GM23338 (cell line): Measurements from ENCODE around the gene MICAL2. TPM values are rescaled to one million over a fixed set of nuclear protein-coding genes. Genes with fewer than 3 reads are reported as not detected.

Source experiments
- ATAC-seq: fragments of 200-7000 bp; cut with Tn5 transposase; 3 replicates; pipeline ENCODE4 v1.9.1; 2020
- DNase-seq: peaks from one replicate; pipeline ENCODE4 v3.0.0-alpha.2; 2015; ENCODE audit warnings: low spot score
- H2AFZ ChIP-seq: fragments of 200-600 bp; sonication (generic); 2 replicates; pipeline ENCODE4 v1.8.0; 2016; ENCODE audit warnings: antibody characterized with exemption, mild to moderate bottlenecking, moderate library complexity
- H3F3A ChIP-seq: fragments of 200-600 bp; sonication (generic); replicated peaks from 2 replicates; pipeline ENCODE4 v1.8.0; 2017; ENCODE audit warnings: antibody characterized with exemption, mixed run types, low read depth
- H3K27ac ChIP-seq: fragments of 200-600 bp; sonication (generic); 2 replicates; pipeline ENCODE4 v1.6.1; 2016; ENCODE audit warnings: low read depth
- H3K27me3 ChIP-seq: fragments of 200-600 bp; sonication (generic); 2 replicates; pipeline ENCODE4 v1.8.0; 2016; ENCODE audit warnings: mild to moderate bottlenecking, mixed run types, moderate library complexity; ENCODE audit not compliant: insufficient read depth
- H3K36me3 ChIP-seq: fragments of 200-600 bp; sonication (generic); 2 replicates; pipeline ENCODE4 v1.8.0; 2016; ENCODE audit warnings: mild to moderate bottlenecking; ENCODE audit not compliant: insufficient read depth
- H3K4me1 ChIP-seq: fragments of 200-600 bp; sonication (generic); 2 replicates; pipeline ENCODE4 v1.8.0; 2016; ENCODE audit warnings: mild to moderate bottlenecking, moderate library complexity; ENCODE audit not compliant: insufficient read depth
- H3K4me2 ChIP-seq: fragments of 200-600 bp; sonication (generic); 2 replicates; pipeline ENCODE4 v1.7.1; 2017; ENCODE audit warnings: mixed run types
- H3K4me3 ChIP-seq: fragments of 200-600 bp; sonication (generic); 2 replicates; pipeline ENCODE4 v1.6.1; 2016; ENCODE audit warnings: mixed run types
- H3K79me2 ChIP-seq: fragments of 200-600 bp; sonication (generic); replicated peaks from 2 replicates; pipeline ENCODE4 v1.8.0; 2017; ENCODE audit warnings: mild to moderate bottlenecking; ENCODE audit not compliant: insufficient read depth
- H3K9me2 ChIP-seq: fragments of 200-600 bp; sonication (generic); 2 replicates; pipeline ENCODE4 v1.8.0; 2017; ENCODE audit not compliant: insufficient read depth
- H4K20me1 ChIP-seq: fragments of 200-600 bp; sonication (generic); replicated peaks from 2 replicates; pipeline ENCODE4 v1.8.0; 2017; ENCODE audit warnings: mild to moderate bottlenecking; ENCODE audit not compliant: insufficient read depth
- H3K27ac Mint-ChIP-seq: 2 replicates; pipeline ENCODE4 v1.8.0; 2020; ENCODE audit warnings: inconsistent platforms, mild to moderate bottlenecking, moderate library complexity, mixed read lengths
- H3K27me3 Mint-ChIP-seq: 3 replicates; pipeline ENCODE4 v1.8.0; 2022; ENCODE audit warnings: low read depth, mild to moderate bottlenecking, moderate library complexity, mixed read lengths, inconsistent platforms; ENCODE audit not compliant: insufficient read depth, poor library complexity
- H3K36me3 Mint-ChIP-seq: 3 replicates; pipeline ENCODE4 v1.8.0; 2021; ENCODE audit warnings: low read depth, mild to moderate bottlenecking, inconsistent platforms, moderate library complexity, mixed read lengths
- H3K4me1 Mint-ChIP-seq: 3 replicates; pipeline ENCODE4 v1.8.0; 2020; ENCODE audit warnings: mild to moderate bottlenecking, inconsistent platforms, mixed read lengths
- H3K4me3 Mint-ChIP-seq: 3 replicates; pipeline ENCODE4 v1.8.0; 2021; ENCODE audit warnings: moderate library complexity, mild to moderate bottlenecking, inconsistent platforms, mixed read lengths
- H3K9me3 Mint-ChIP-seq: 3 replicates; pipeline ENCODE4 v1.8.0; 2020; ENCODE audit warnings: moderate library complexity, mild to moderate bottlenecking, inconsistent platforms, mixed read lengths
- CREB1 ChIP-seq: fragments of 250-450 bp; sonication (Bioruptor Pico); IDR thresholded peaks from 2 replicates; pipeline ENCODE4 v1.5.0; 2020; ENCODE audit warnings: low read depth, mild to moderate bottlenecking, moderate library complexity
- CTCF ChIP-seq, 2 experiments: fragments of 200-600 bp in 1 of 2; sonication (generic) in 1 of 2; conservative IDR thresholded peaks; 2 replicates each; pipeline versions ENCODE4 v1.5.1 to v1.6.1; 2016 to 2017; ENCODE audit warnings: antibody characterized with exemption in 2 of 2, low read depth in 2 of 2, mild to moderate bottlenecking in 2 of 2, moderate library complexity in 1 of 2
- EZH2 ChIP-seq: fragments of 200-600 bp; sonication (generic); IDR thresholded peaks from one replicate; pipeline ENCODE4 v1.8.0; 2017; ENCODE audit warnings: antibody characterized with exemption, mild to moderate bottlenecking, low read depth; ENCODE audit not compliant: unreplicated experiment
- EZH2phosphoT487 ChIP-seq: fragments of 200-600 bp; sonication (generic); IDR thresholded peaks from one replicate; pipeline ENCODE4 v1.8.1; 2018; ENCODE audit warnings: antibody characterized with exemption; ENCODE audit not compliant: unreplicated experiment
- JUNB ChIP-seq: IDR thresholded peaks from one replicate; pipeline ENCODE4 v1.6.1; 2016; ENCODE audit warnings: antibody characterized with exemption; ENCODE audit not compliant: unreplicated experiment
- NANOG ChIP-seq: IDR thresholded peaks from 2 replicates; pipeline ENCODE4 v1.6.1; 2016; ENCODE audit warnings: antibody characterized with exemption, borderline replicate concordance
- POLR2AphosphoS5 ChIP-seq: IDR thresholded peaks from 2 replicates; pipeline ENCODE4 v1.6.1; 2016; ENCODE audit warnings: antibody characterized with exemption, low read depth
- STAT1 ChIP-seq: IDR thresholded peaks from one replicate; pipeline ENCODE4 v1.6.1; 2016; ENCODE audit warnings: antibody characterized with exemption; ENCODE audit not compliant: unreplicated experiment
- ZNF114 ChIP-seq: fragments of 250-450 bp; sonication (Bioruptor Pico); IDR thresholded peaks from 2 replicates; pipeline ENCODE4 v1.5.0; 2020; ENCODE audit warnings: mild to moderate bottlenecking, moderate library complexity
- ZNF331 ChIP-seq: fragments of 250-450 bp; sonication (Bioruptor Pico); IDR thresholded peaks from 2 replicates; pipeline ENCODE4 v1.5.0; 2020; ENCODE audit warnings: low read depth, mild to moderate bottlenecking, moderate library complexity
- polyA plus RNA-seq: library from polyadenylated mRNA; unstranded; fragments of >200 nt; fragmentation: Nextera tagmentation; extraction: Ambion mirVana; gene quantifications from 2 replicates; pipeline ENCODE4 v1.2.1, GENCODE V29; 2016
- total RNA-seq: library from RNA; depleted of rRNA; stranded (reverse); fragments of >200 nt; shearing (Covaris generic); gene quantifications from 2 replicates; pipeline ENCODE4 v1.2.3, GENCODE V29; 2014
- TF ChIP-seq, protein P1 (sequence below): IDR thresholded peaks from one replicate; pipeline ENCODE4 v1.6.1; 2018; ENCODE audit warnings: antibody characterized with exemption; ENCODE audit not compliant: unreplicated experiment
- TF ChIP-seq, protein P2 (sequence below): IDR thresholded peaks from 2 replicates; pipeline ENCODE4 v1.6.1; 2016; ENCODE audit warnings: antibody characterized with exemption

MICAL2 gene
- total and polyA plus RNA-seq, 2 experiments from 2014 or later = 0.66 to 1.4 TPM

DNA sequence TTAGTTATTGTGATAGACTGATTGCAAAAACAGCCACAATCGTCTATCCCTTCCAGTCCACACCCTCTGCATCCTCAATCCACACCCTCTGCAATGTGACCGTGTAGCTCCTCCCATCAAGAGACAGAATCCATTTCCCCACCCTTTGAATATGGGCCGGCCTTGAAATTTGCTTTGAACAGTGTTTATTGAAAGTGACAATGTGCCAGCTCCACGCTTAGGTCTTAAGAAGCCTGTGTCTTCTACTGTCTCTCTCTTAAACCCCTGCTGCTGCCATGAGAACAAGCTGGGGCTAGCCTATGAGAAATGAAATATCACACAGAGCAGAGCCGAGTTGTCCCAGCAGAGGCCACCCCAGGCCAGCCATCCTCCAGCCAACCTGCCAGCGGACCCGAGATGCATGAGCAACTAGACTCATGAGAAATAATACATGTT is 22.3 kb upstream of the MICAL2 start:
- Histone ChIP-seq H3K27ac (no peak overlapping the region), H3K4me3 (no peak overlapping the region), H3K79me2 (no peaks in the 10 kb centered on the region), H4K20me1 (no peaks in the 10 kb centered on the region), H2AFZ (no peak overlapping the region), H3K27me3 (no peaks in the 10 kb centered on the region), H3K9me2 (no peaks in the 10 kb centered on the region), H3K4me1 (0 out of 2 replicates have a peak, but pooled peaks cover 8% of the 10 kb centered on the region), H3F3A (no peaks in the 10 kb centered on the region), H3K36me3 (no peaks in the 10 kb centered on the region), H3K4me2 (no peak overlapping the region)
- DNase-seq = no peak
- no peak overlapping the region for H3K4me3 Mint-ChIP-seq
- TF ChIP-seq ZNF114 (no peak), CTCF (conservative IDR thresholded peaks at IDR 0.05; ENCODE audit: low read depth in 2 of 2) (peak in 1 of 2 experiments; percentile 38; a peak in 2 of 4 replicates), EZH2phosphoT487 (no peak)
- no peak overlapping the region for H3K27ac Mint-ChIP-seq
- peaks cover 16% of the 10 kb centered on the region for H3K27me3 Mint-ChIP-seq
- ATAC-seq = no peak
- no peaks in the 10 kb centered on the region for H3K9me3 Mint-ChIP-seq
- H3K4me1 Mint-ChIP-seq = peaks cover 20% of the 10 kb centered on the region
- H3K36me3 Mint-ChIP-seq = no peaks in the 10 kb centered on the region

DNA sequence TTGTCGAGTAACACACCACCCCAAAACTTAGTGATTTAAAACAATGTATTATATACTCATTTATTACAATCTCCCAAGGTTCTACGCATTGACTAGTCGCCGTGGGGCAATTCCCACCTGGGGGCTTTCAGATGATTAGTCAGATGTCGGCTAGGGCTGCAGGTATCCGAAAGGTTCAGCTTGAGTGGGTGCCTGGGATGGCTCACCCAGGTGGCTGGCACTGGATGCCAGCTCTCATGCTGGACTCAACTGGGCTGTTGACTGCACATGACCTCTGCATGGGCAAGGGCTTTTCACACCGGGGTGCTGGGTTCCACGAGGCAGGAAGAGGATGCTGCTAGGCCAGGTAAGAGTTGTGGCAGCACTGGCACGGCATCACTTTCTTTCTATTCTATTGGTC is 21.9 kb upstream of the MICAL2 start:
- H4K20me1 ChIP-seq = no peaks in the 10 kb centered on the region
- DNase-seq (no peak), ATAC-seq (no peak)
- H3K4me2 ChIP-seq = no peak overlapping the region
- H3F3A ChIP-seq = no peaks in the 10 kb centered on the region
- Mint-ChIP-seq H3K4me1 (peaks cover 23% of the 10 kb centered on the region), H3K36me3 (no peaks in the 10 kb centered on the region), H3K27ac (no peak overlapping the region), H3K27me3 (peaks cover 13% of the 10 kb centered on the region), H3K9me3 (no peaks in the 10 kb centered on the region), H3K4me3 (no peak overlapping the region)
- no peak overlapping the region for H2AFZ ChIP-seq
- H3K9me2 ChIP-seq = no peaks in the 10 kb centered on the region
- H3K27me3 ChIP-seq = no peaks in the 10 kb centered on the region
- H3K4me3 ChIP-seq = no peak overlapping the region
- H3K27ac ChIP-seq = no peak overlapping the region
- no peaks in the 10 kb centered on the region for H3K36me3 ChIP-seq
- H3K79me2 ChIP-seq = no peaks in the 10 kb centered on the region
- H3K4me1 ChIP-seq = 0 out of 2 replicates have a peak, but pooled peaks cover 8% of the 10 kb centered on the region
- no peak for TF ChIP-seq EZH2
- TF ChIP-seq JUNB = no peak
- TF ChIP-seq, protein P1, sequence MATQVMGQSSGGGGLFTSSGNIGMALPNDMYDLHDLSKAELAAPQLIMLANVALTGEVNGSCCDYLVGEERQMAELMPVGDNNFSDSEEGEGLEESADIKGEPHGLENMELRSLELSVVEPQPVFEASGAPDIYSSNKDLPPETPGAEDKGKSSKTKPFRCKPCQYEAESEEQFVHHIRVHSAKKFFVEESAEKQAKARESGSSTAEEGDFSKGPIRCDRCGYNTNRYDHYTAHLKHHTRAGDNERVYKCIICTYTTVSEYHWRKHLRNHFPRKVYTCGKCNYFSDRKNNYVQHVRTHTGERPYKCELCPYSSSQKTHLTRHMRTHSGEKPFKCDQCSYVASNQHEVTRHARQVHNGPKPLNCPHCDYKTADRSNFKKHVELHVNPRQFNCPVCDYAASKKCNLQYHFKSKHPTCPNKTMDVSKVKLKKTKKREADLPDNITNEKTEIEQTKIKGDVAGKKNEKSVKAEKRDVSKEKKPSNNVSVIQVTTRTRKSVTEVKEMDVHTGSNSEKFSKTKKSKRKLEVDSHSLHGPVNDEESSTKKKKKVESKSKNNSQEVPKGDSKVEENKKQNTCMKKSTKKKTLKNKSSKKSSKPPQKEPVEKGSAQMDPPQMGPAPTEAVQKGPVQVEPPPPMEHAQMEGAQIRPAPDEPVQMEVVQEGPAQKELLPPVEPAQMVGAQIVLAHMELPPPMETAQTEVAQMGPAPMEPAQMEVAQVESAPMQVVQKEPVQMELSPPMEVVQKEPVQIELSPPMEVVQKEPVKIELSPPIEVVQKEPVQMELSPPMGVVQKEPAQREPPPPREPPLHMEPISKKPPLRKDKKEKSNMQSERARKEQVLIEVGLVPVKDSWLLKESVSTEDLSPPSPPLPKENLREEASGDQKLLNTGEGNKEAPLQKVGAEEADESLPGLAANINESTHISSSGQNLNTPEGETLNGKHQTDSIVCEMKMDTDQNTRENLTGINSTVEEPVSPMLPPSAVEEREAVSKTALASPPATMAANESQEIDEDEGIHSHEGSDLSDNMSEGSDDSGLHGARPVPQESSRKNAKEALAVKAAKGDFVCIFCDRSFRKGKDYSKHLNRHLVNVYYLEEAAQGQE = no peak
- TF ChIP-seq NANOG = no peak
- no peak for TF ChIP-seq ZNF331 (CRISPR knock-in tag)
- no peak for TF ChIP-seq ZNF114
- no peak for TF ChIP-seq POLR2AphosphoS5
- TF ChIP-seq, protein P2, sequence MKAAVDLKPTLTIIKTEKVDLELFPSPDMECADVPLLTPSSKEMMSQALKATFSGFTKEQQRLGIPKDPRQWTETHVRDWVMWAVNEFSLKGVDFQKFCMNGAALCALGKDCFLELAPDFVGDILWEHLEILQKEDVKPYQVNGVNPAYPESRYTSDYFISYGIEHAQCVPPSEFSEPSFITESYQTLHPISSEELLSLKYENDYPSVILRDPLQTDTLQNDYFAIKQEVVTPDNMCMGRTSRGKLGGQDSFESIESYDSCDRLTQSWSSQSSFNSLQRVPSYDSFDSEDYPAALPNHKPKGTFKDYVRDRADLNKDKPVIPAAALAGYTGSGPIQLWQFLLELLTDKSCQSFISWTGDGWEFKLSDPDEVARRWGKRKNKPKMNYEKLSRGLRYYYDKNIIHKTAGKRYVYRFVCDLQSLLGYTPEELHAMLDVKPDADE = no peak
- TF ChIP-seq CREB1 (CRISPR knock-in tag) = no peak
- TF ChIP-seq STAT1 = no peak
- TF ChIP-seq EZH2phosphoT487 = no peak
- TF ChIP-seq CTCF (conservative IDR thresholded peaks at IDR 0.05; ENCODE audit: low read depth in 2 of 2) = no peak
